IMR-90 (cell line): ENCODE results near the gene GZMA. TPM values are rescaled to one million over a fixed set of nuclear protein-coding genes. Genes with fewer than 3 reads are reported as not detected.

Source experiments
- ATAC-seq: fragments of 200-7000 bp; cut with Tn5 transposase; 2 replicates; pipeline ENCODE4 v1.9.1; 2020; ENCODE audit warnings: low read depth, mild to moderate bottlenecking, moderate library complexity
- BruUV-seq: library from RNA; stranded (reverse); fragments of 400-500 nt; replicated peaks from 2 replicates; lab custom pipeline; 2021; lab: Mats Ljungman, UMichigan
- CTCF ChIA-PET: fragments of 300-600 bp; formaldehyde crosslinking; extraction: SDS; loops from one replicate; lab custom pipeline; 2021; ENCODE audit warnings: antibody characterized with exemption; lab: Yijun Ruan, JAX
- POLR2A ChIA-PET: fragments of 300-600 bp; sonication (Branson Sonifier 250); formaldehyde crosslinking; loops from one replicate; lab custom pipeline; 2022; ENCODE audit warnings: antibody characterized with exemption; ENCODE audit not compliant: unreplicated experiment; lab: Charles Lee
- DNase-seq: peaks from one replicate; pipeline ENCODE4 v3.0.0; 2013
- H2AFZ ChIP-seq: replicated peaks from 2 replicates; pipeline ENCODE3; 2013; ENCODE audit warnings: low read length, mild to moderate bottlenecking; ENCODE audit not compliant: poor library complexity
- H2AK5ac ChIP-seq: 2 replicates; pipeline ENCODE4 v1.6.1; 2013; ENCODE audit warnings: low read depth, low read length, inconsistent platforms
- H2AK9ac ChIP-seq: replicated peaks from 2 replicates; pipeline ENCODE3; 2013; ENCODE audit warnings: mild to moderate bottlenecking, low read depth, low read length, moderate library complexity; ENCODE audit not compliant: poor library complexity
- H2BK120ac ChIP-seq: 2 replicates; pipeline ENCODE4 v1.6.1; 2013; ENCODE audit warnings: low read depth, low read length, inconsistent platforms
- H2BK15ac ChIP-seq: 3 replicates; pipeline ENCODE4 v1.6.1; 2013; ENCODE audit warnings: low read depth, low read length, inconsistent platforms
- H2BK20ac ChIP-seq: 2 replicates; pipeline ENCODE4 v1.6.1; 2013; ENCODE audit warnings: low read depth, mild to moderate bottlenecking, inconsistent platforms, low read length, moderate library complexity
- H2BK5ac ChIP-seq: 2 replicates; pipeline ENCODE4 v1.6.1; 2013; ENCODE audit warnings: mild to moderate bottlenecking, low read depth, low read length, inconsistent platforms; ENCODE audit not compliant: poor library complexity, severe bottlenecking
- H3K14ac ChIP-seq: replicated peaks from 2 replicates; pipeline ENCODE4 v1.6.1; 2013; ENCODE audit warnings: low read depth, low read length, inconsistent platforms
- H3K18ac ChIP-seq: 2 replicates; pipeline ENCODE4 v1.6.1; 2013; ENCODE audit warnings: low read depth, low read length, control low read depth
- H3K23ac ChIP-seq: 2 replicates; pipeline ENCODE4 v1.6.1; 2013; ENCODE audit warnings: low read depth, low read length, inconsistent platforms
- H3K27ac ChIP-seq: 2 replicates; pipeline ENCODE4 v1.5.1; 2013; ENCODE audit warnings: mild to moderate bottlenecking, control low read depth, low read length; ENCODE audit not compliant: insufficient read depth
- H3K27me3 ChIP-seq: 2 replicates; pipeline ENCODE4 v1.6.1; 2013; ENCODE audit warnings: low read length; ENCODE audit not compliant: control insufficient read depth, insufficient read depth
- H3K36me3 ChIP-seq: 2 replicates; pipeline ENCODE4 v1.6.1; 2013; ENCODE audit warnings: low read length, mixed read lengths; ENCODE audit not compliant: control insufficient read depth, insufficient read depth
- H3K4ac ChIP-seq: 2 replicates; pipeline ENCODE4 v1.6.1; 2013; ENCODE audit warnings: low read depth, low read length, inconsistent platforms
- H3K4me1 ChIP-seq: 2 replicates; pipeline ENCODE4 v1.6.1; 2013; ENCODE audit warnings: low read length, mixed read lengths; ENCODE audit not compliant: control insufficient read depth, insufficient read depth
- H3K4me2 ChIP-seq: 2 replicates; pipeline ENCODE4 v1.6.1; 2013; ENCODE audit warnings: low read depth, mild to moderate bottlenecking, control low read depth, low read length, moderate library complexity
- H3K4me3 ChIP-seq: 2 replicates; pipeline ENCODE4 v1.5.1; 2013; ENCODE audit warnings: low read depth, mild to moderate bottlenecking, control low read depth, low read length, moderate library complexity; ENCODE audit not compliant: insufficient read depth
- H3K56ac ChIP-seq: 2 replicates; pipeline ENCODE4 v1.6.1; 2013; ENCODE audit warnings: low read length, inconsistent platforms; ENCODE audit not compliant: insufficient read depth; ENCODE audit errors: extremely low read depth
- H3K79me1 ChIP-seq, 2 experiments: 2 replicates each; pipeline ENCODE4 v1.6.1; 2013; ENCODE audit warnings: low read length in 2 of 2, inconsistent platforms in 1 of 2, low read depth in 1 of 2
- H3K9ac ChIP-seq: 2 replicates; pipeline ENCODE4 v1.6.1; 2013; ENCODE audit warnings: low read depth, low read length, control low read depth
- H3K9me1 ChIP-seq: 2 replicates; pipeline ENCODE4 v1.6.1; 2013; ENCODE audit warnings: low read length, inconsistent platforms; ENCODE audit not compliant: insufficient read depth
- H3K9me3 ChIP-seq: 2 replicates; pipeline ENCODE4 v1.6.1; 2013; ENCODE audit warnings: low read length; ENCODE audit not compliant: control insufficient read depth, insufficient read depth
- H4K20me1 ChIP-seq: 2 replicates; pipeline ENCODE4 v1.6.1; 2013; ENCODE audit warnings: low read length, inconsistent platforms; ENCODE audit not compliant: insufficient read depth
- H4K5ac ChIP-seq: 2 replicates; pipeline ENCODE4 v1.6.1; 2013; ENCODE audit warnings: mild to moderate bottlenecking, low read depth, low read length, control low read depth
- H4K8ac ChIP-seq, 2 experiments: 2 replicates each; pipeline ENCODE4 v1.6.1; 2013; ENCODE audit warnings: low read depth in 2 of 2, low read length in 2 of 2, control low read depth in 1 of 2, inconsistent platforms in 1 of 2
- H4K91ac ChIP-seq: 2 replicates; pipeline ENCODE4 v1.6.1; 2013; ENCODE audit warnings: low read depth, low read length, inconsistent platforms; ENCODE audit not compliant: insufficient read depth
- BHLHE40 ChIP-seq: fragments of 150-350 bp; IDR thresholded peaks from 2 replicates; pipeline ENCODE4 v1.6.1; 2016; ENCODE audit warnings: mild to moderate bottlenecking, low read depth, low read length
- CHD1 ChIP-seq: IDR thresholded peaks from 2 replicates; pipeline ENCODE4 v1.6.1; 2012; ENCODE audit warnings: low read depth, low read length, improper control_type of control experiment
- FOS ChIP-seq: fragments of 150-350 bp; IDR thresholded peaks from 2 replicates; pipeline ENCODE4 v1.6.1; 2016; ENCODE audit warnings: low read depth, low read length
- MAFK ChIP-seq: IDR thresholded peaks from 2 replicates; pipeline ENCODE4 v1.6.1; 2012; ENCODE audit warnings: low read depth, low read length, improper control_type of control experiment
- MAZ ChIP-seq: IDR thresholded peaks from 2 replicates; pipeline ENCODE4 v1.6.1; 2012; ENCODE audit warnings: low read depth, mild to moderate bottlenecking, low read length, improper control_type of control experiment, moderate library complexity, borderline replicate concordance
- MXI1 ChIP-seq: IDR thresholded peaks from 2 replicates; pipeline ENCODE4 v1.6.1; 2012; ENCODE audit warnings: low read depth, mild to moderate bottlenecking, low read length, moderate library complexity, borderline replicate concordance
- NFE2L2 ChIP-seq: fragments of 150-350 bp; IDR thresholded peaks from 2 replicates; pipeline ENCODE4 v1.6.1; 2016; ENCODE audit warnings: low read depth, mild to moderate bottlenecking, low read length
- RFX5 ChIP-seq: IDR thresholded peaks from 2 replicates; pipeline ENCODE4 v1.8.0; 2012; ENCODE audit warnings: low read depth, mild to moderate bottlenecking, low read length, moderate library complexity
- SMC3 ChIP-seq: fragments of 150-350 bp; IDR thresholded peaks from 2 replicates; pipeline ENCODE4 v1.6.1; 2016; ENCODE audit warnings: low read depth, mild to moderate bottlenecking, antibody characterized with exemption, low read length, moderate library complexity
- WGBS, 2 experiments: methylation state at CpG; one replicate each; pipeline versions ENCODE4 v1.1.5 to v1.1.7; 2013; ENCODE audit warnings: missing lambda C conversion rate in 2 of 2; ENCODE audit not compliant: insufficient read length in 1 of 2; ENCODE audit errors: extremely low coverage in 2 of 2; 5-methylcytosine and 5-hydroxymethylcytosine counted together
- dilution Hi-C: fragments of 300-500 bp; cut with HindIII; formaldehyde crosslinking; loops from one replicate; pipeline ENCODE4 v1.14.3; 2018; ENCODE audit warnings: low sequenced_read_pairs; ENCODE audit not compliant: unreplicated experiment
- in situ Hi-C: fragments of 300-500 bp; cut with MboI; formaldehyde crosslinking; loops from 3 replicates; pipeline ENCODE4 v1.14.3; 2019; ENCODE audit warnings: low sequenced_read_pairs, inconsistent platforms, mixed read lengths
- intact Hi-C: fragments of 100-400 bp; cut with micrococcal nuclease; formaldehyde crosslinking; loops from 2 replicates; pipeline ENCODE4 v1.10.0; 2022
- polyA plus RNA-seq, 3 experiments: library from polyadenylated mRNA; depleted of rRNA; stranded (reverse); fragments of >200 nt; gene quantifications; 2 replicates each; pipeline ENCODE4 v1.2.3, GENCODE V29; 2012; ENCODE audit warnings: low replicate concordance in 1 of 3
- total RNA-seq: library from RNA; depleted of rRNA; stranded (reverse); fragments of >200 nt; gene quantifications from 2 replicates; pipeline ENCODE4 v1.2.3, GENCODE V29; 2012
- TF ChIP-seq, protein P1 (sequence below): conservative IDR thresholded peaks from 2 replicates; pipeline ENCODE4 v1.5.1; 2012; ENCODE audit warnings: mild to moderate bottlenecking, low read depth, low read length, improper control_type of control experiment

The GZMA gene
- total and polyA plus RNA-seq, 2 of the 4 experiments (the other 2 are of a cell fraction): not detected

GRCh38 chr5:55108661-55109060 is 6.2 kb downstream of the GZMA start:
- Histone ChIP-seq H3K4ac (no peak overlapping the region), H2AK9ac (no peak overlapping the region), H3K9me3 (no peaks in the 10 kb centered on the region), H3K27ac (no peak overlapping the region), H2BK20ac (no peak overlapping the region), H3K27me3 (peaks cover 26% of the 10 kb centered on the region), H4K91ac (no peak overlapping the region), H3K9ac (no peak overlapping the region), H3K18ac (no peak overlapping the region), H3K56ac (no peak overlapping the region), H4K20me1 (no peaks in the 10 kb centered on the region), H4K8ac (no peak overlapping the region), H3K9me1 (no peaks in the 10 kb centered on the region), H3K79me1 (no peaks in the 10 kb centered on the region), H3K4me3 (no peak overlapping the region), H3K14ac (no peak overlapping the region), H3K4me2 (no peak overlapping the region), H2BK15ac (no peak overlapping the region), H2AFZ (no peak overlapping the region), H2AK5ac (no peak overlapping the region), H2BK5ac (no peak overlapping the region), H3K36me3 (no peaks in the 10 kb centered on the region), H3K4me1 (no peaks in the 10 kb centered on the region), H2BK120ac (no peak overlapping the region), H4K5ac (no peak overlapping the region), H3K23ac (no peak overlapping the region)
- POLR2A ChIA-PET: no interaction called here
- no TSS peak for BruUV-seq
- WGBS, 2 experiments: no CpG with 5 or more reads among the region's 3 CpGs
- in situ Hi-C loops: no loop called here
- CTCF ChIA-PET: no interaction called here
- no peak for TF ChIP-seq MXI1
- TF ChIP-seq NFE2L2: no peak
- TF ChIP-seq SMC3: no peak
- no peak for TF ChIP-seq MAZ
- TF ChIP-seq FOS: no peak
- no peak for TF ChIP-seq CHD1
- TF ChIP-seq MAFK: no peak
- TF ChIP-seq, protein P1, sequence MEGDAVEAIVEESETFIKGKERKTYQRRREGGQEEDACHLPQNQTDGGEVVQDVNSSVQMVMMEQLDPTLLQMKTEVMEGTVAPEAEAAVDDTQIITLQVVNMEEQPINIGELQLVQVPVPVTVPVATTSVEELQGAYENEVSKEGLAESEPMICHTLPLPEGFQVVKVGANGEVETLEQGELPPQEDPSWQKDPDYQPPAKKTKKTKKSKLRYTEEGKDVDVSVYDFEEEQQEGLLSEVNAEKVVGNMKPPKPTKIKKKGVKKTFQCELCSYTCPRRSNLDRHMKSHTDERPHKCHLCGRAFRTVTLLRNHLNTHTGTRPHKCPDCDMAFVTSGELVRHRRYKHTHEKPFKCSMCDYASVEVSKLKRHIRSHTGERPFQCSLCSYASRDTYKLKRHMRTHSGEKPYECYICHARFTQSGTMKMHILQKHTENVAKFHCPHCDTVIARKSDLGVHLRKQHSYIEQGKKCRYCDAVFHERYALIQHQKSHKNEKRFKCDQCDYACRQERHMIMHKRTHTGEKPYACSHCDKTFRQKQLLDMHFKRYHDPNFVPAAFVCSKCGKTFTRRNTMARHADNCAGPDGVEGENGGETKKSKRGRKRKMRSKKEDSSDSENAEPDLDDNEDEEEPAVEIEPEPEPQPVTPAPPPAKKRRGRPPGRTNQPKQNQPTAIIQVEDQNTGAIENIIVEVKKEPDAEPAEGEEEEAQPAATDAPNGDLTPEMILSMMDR: no peak
- TF ChIP-seq RFX5: no peak
- no peak for TF ChIP-seq BHLHE40
- dilution Hi-C loops: no loop called here
- DNase-seq: no peak
- intact Hi-C loops: no loop called here
- ATAC-seq: no peak
